ENCODE measurements around the gene ZBTB17. TPM values are rescaled to one million over a fixed set of nuclear protein-coding genes. Genes with fewer than 3 reads are reported as not detected.

ZBTB17 gene
- total and polyA plus RNA-seq, 2 of the 8 experiments (the other 6 are each of a cell fraction or from before 2014, with no cell fraction given): 24.7 to 36.2 TPM

- Histone ChIP-seq H3K27ac (ENCODE audit: low read depth, low read length) (no peak overlapping the region), H4K20me1 (replicated peaks in 1 of 2; ENCODE audit: control insufficient read depth in 1 of 2, insufficient read depth in 2 of 2, low read length in 2 of 2) (no peaks in the 10 kb centered on the region)
- WGBS, 2 experiments (ENCODE audit: extremely low coverage in 1 of 2, insufficient coverage in 1 of 2, insufficient read length in 1 of 2, insufficient replicate concordance in 2 of 2, low coverage in 1 of 2, low lambda C conversion rate in 2 of 2, missing lambda C conversion rate in 1 of 2): 93% methylated on average over 11 of the region's 11 CpGs; no CpG with 5 or more reads in 1 of the 2 experiments
- TF ChIP-seq ATF3 (IDR thresholded peaks at IDR 0.05; ENCODE audit: insufficient read depth, low read depth, low read length): no peak
- no peak for TF ChIP-seq RFX5 (IDR thresholded peaks at IDR 0.05; ENCODE audit: borderline replicate concordance, low read depth, low read length)
- no peak for TF ChIP-seq KDM4A (IDR thresholded peaks at IDR 0.05; ENCODE audit: low read depth, low read length, severe bottlenecking)
- no peak for TF ChIP-seq SP2 (IDR thresholded peaks at IDR 0.05; ENCODE audit: low read length)
- TF ChIP-seq FOSL1 (IDR thresholded peaks at IDR 0.05; ENCODE audit: insufficient read depth, low read depth, low read length): no peak
- no peak for TF ChIP-seq HDAC2 (IDR thresholded peaks at IDR 0.05; ENCODE audit: borderline replicate concordance in 1 of 2, low read depth in 2 of 2, low read length in 2 of 2)
- no peak for TF ChIP-seq CBX5 (IDR thresholded peaks at IDR 0.05; ENCODE audit: low read depth, low read length)
- TF ChIP-seq SP1 (IDR thresholded peaks at IDR 0.05; ENCODE audit: low read depth, low read length): no peak
- TF ChIP-seq POLR2A (IDR thresholded peaks at IDR 0.05; ENCODE audit: control extremely low read depth in 1 of 2, low read depth in 2 of 2, low read length in 2 of 2): no peak
- no peak for TF ChIP-seq TEAD4 (IDR thresholded peaks at IDR 0.05; ENCODE audit: low read depth, low read length)
- no peak for TF ChIP-seq ASH2L (IDR thresholded peaks at IDR 0.05; ENCODE audit: low read length)
- TF ChIP-seq ZNF274 (IDR thresholded peaks at IDR 0.05; ENCODE audit: borderline replicate concordance, extremely low read depth, low read length): no peak
- no peak for TF ChIP-seq KDM5A (IDR thresholded peaks at IDR 0.05; ENCODE audit: low read length)
- TF ChIP-seq NANOG (IDR thresholded peaks at IDR 0.05; ENCODE audit: insufficient read depth, low read depth, low read length, poor library complexity, severe bottlenecking): no peak
Observed at GRCh38 chr1:16009678-16010077, 33.8 kb upstream of the ZBTB17 start.

More at GRCh38 chr1:16009678-16010077, 33.8 kb upstream of the ZBTB17 start:
- no peaks in the 10 kb centered on the region; the same call in 1 of the 2 replicates for H3K23me2 ChIP-seq (ENCODE audit: low read depth, low read length)
- H3K4me2 ChIP-seq (ENCODE audit: insufficient read depth in 1 of 2, low read depth in 2 of 2, low read length in 2 of 2): no peak overlapping the region
- H3K27me3 ChIP-seq (replicated peaks in 1 of 4; ENCODE audit: control insufficient read depth in 3 of 4, extremely low read depth in 1 of 4, insufficient read depth in 3 of 4, low read length in 3 of 4): no peaks in the 10 kb centered on the region; a peak in 1 of 7 replicates
- H3K9me3 ChIP-seq (ENCODE audit: insufficient read depth in 2 of 2, low read depth in 1 of 2, low read length in 1 of 2): no peaks in the 10 kb centered on the region
- DNase-seq (ENCODE audit: low read depth in 1 of 2, low spot score in 2 of 2): no peak
- H3K9ac ChIP-seq (replicated peaks in 1 of 4; ENCODE audit: extremely low read depth in 1 of 4, low read depth in 3 of 4, low read length in 3 of 4): no peak overlapping the region
- ChIA-PET CTCF (ENCODE audit: partially characterized antibody) (interaction anchor here (0.6 to 8.9 kb wide), 35 partner anchors 8 to 218 kb away, joined by 3 to 74 read pairs (median 5); partner anchors contain the start of genes CLCNKA, CLCNKB, FAM131C and HSPB7), POLR2A (ENCODE audit: partially characterized antibody) (no interaction called here)
- no peak overlapping the region for H2BK120ac ChIP-seq (replicated peaks; ENCODE audit: low read depth, low read length)
- no peak overlapping the region for H3K14ac ChIP-seq (ENCODE audit: insufficient read length)
- no peak for FAIRE-seq
- H3K79me2 ChIP-seq (ENCODE audit: control insufficient read depth in 1 of 2, insufficient read depth in 2 of 2, low read length in 2 of 2): no peaks in the 10 kb centered on the region
- H3K18ac ChIP-seq (ENCODE audit: extremely low read depth, low read length): no peak overlapping the region
- peak overlapping the region; percentile 39; the same call in 1 of the 2 replicates for H2AK5ac ChIP-seq (ENCODE audit: low read depth, low read length)
- H2BK20ac ChIP-seq (ENCODE audit: low read length): peak overlapping the region; percentile 66; the same call in 1 of the 2 replicates
- H2AFZ ChIP-seq (ENCODE audit: low read length): no peak overlapping the region
- H3K23ac ChIP-seq (ENCODE audit: insufficient read length): no peak overlapping the region
- no peak overlapping the region for H3K4me3 ChIP-seq (ENCODE audit: extremely low read depth in 1 of 4, insufficient read depth in 2 of 4, low read depth in 3 of 4, low read length in 4 of 4)
- peak overlapping the region; percentile 84; the same call in 1 of the 2 replicates for H2BK15ac ChIP-seq (ENCODE audit: low read length)
- no peaks in the 10 kb centered on the region for H3K79me1 ChIP-seq (ENCODE audit: low read depth, low read length)
- no peak overlapping the region for H3K56ac ChIP-seq (replicated peaks; ENCODE audit: insufficient read length, low read depth, low read length)
- H2BK5ac ChIP-seq (ENCODE audit: low read depth, low read length): peak overlapping the region; percentile 37; the same call in 1 of the 2 replicates
- peak overlapping the region; percentile 94 for H2BK12ac ChIP-seq (ENCODE audit: low read depth, low read length)
- no peak overlapping the region for H3K4ac ChIP-seq (replicated peaks; ENCODE audit: insufficient read length, low read depth, low read length)
- H4K8ac ChIP-seq (ENCODE audit: extremely low read depth, insufficient read depth, low read length): no peak overlapping the region
- peaks cover 5 to 19% (median 13%) of the 10 kb centered on the region in 4 experiments for H3K4me1 ChIP-seq (replicated peaks in 1 of 4; ENCODE audit: control insufficient read depth in 3 of 4, insufficient read depth in 4 of 4, low read length in 3 of 4)
- H4K5ac ChIP-seq (ENCODE audit: insufficient read length, low read depth, low read length): no peak overlapping the region
- H3K36me3 ChIP-seq (ENCODE audit: control insufficient read depth in 2 of 4, insufficient read depth in 4 of 4, low read length in 3 of 4): no peaks in the 10 kb centered on the region
- H4K91ac ChIP-seq (replicated peaks; ENCODE audit: insufficient read length, low read length): no peak overlapping the region

All from H1 (cell line).